Measurements from ENCODE around the gene SPATA13. TPM values are rescaled to one million over a fixed set of nuclear protein-coding genes. Genes with fewer than 3 reads are reported as not detected.

Gene SPATA13
- 9.6 and 12.2 TPM in 2 replicates for total RNA-seq

DNA sequence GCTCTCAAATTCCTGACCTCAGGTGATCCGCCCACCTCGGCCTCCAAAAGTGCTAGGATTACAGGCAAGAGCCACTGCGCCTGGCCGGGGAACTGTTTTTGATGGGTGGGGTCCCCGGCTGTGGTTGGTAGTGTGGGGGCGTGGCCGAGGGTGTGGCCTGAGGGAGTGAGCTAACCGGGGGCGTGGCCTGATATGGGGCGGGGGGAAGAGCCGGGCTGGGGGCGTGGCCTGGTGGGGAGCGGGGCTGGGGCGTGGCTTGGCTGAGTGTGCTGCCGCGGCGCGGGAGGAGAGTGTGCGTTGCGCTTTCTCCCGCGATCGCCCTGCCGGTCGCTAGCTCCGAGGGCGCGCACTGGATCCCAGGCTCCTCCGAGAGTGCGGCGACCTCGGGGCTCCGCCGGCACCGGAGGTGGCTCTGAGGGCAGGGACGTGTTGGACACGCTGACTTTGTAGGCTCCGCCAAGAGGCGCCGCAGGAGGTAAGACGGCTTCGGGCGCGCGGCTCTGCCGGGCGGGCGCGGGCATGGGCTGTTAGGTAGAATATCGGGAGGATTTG, at the start of gene SPATA13:
Gene SPATA13, plus strand, starts transcription at position 263 of the 552 bp plus-strand sequence. CDS start 62,210 bp downstream, outside the sequence.

DNA sequence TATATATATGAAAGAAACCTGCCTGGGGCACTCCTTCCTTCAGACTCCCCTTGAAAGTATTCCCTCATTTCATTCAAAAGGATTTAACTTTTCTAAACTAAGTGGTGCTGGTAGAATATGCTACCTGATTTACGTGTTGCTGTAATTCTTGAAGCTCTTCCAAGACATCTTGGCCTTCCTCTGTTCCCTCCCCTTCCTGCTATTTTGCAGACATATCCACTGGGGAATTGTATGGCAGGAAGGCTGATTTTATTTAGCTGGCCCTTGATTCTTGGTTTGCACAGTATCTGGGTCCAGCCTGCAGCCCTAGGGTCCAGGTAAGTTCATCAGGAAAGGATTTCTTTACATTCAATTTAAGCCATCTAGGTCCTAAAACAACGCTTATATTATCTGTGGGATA, 148.8 kb downstream of the SPATA13 start, which contains the start of gene C1QTNF9:
Gene C1QTNF9, plus strand, starts transcription at position 281 of the 400 bp plus-strand sequence. CDS start 6,424 bp downstream, outside the sequence.

Other genes with a start within 250 kb of the SPATA13 start
- gene C1QTNF9, start 148.9 kb downstream of the SPATA13 start, total RNA-seq, result not detected in 2 replicates